ENCODE results near the gene PRKAB1.
"Not testable (repeated sequence)": the region's sequence is repeated elsewhere in the genome, so short reads cannot be mapped to it uniquely, and the experiment has no call there.

Gene PRKAB1

GRCh38 chr12:119684711-119685369 lies 16.9 kb downstream of the PRKAB1 start:
- DNase-seq (ENCODE audit: low spot score), result no peak

GRCh38 chr12:119685375-119685774 lies 17.4 kb downstream of the PRKAB1 start:
- DNase-seq (ENCODE audit: low spot score), result no peak

- no peak for DNase-seq (ENCODE audit: low spot score)
Observed at GRCh38 chr12:119686355-119686754, 18.4 kb downstream of the PRKAB1 start.

- DNase-seq (ENCODE audit: low spot score), result no peak
Observed at GRCh38 chr12:119686776-119687175, 18.8 kb downstream of the PRKAB1 start.

- DNase-seq (ENCODE audit: low spot score), result no peak
Observed at GRCh38 chr12:119687406-119687805, 19.5 kb downstream of the PRKAB1 start.

GRCh38 chr12:119687879-119688278 lies 19.9 kb downstream of the PRKAB1 start:
- DNase-seq (ENCODE audit: low spot score), result no peak

- DNase-seq (ENCODE audit: low spot score), result no peak
Observed at GRCh38 chr12:119689935-119690500, 22.1 kb downstream of the PRKAB1 start.

GRCh38 chr12:119691202-119691810 lies 23.4 kb downstream of the PRKAB1 start:
- DNase-seq (ENCODE audit: low spot score), result no peak

GRCh38 chr12:119692410-119692809 lies 24.5 kb downstream of the PRKAB1 start:
- DNase-seq (ENCODE audit: low spot score), result no peak

GRCh38 chr12:119692997-119693396 lies 25.1 kb downstream of the PRKAB1 start:
- DNase-seq (ENCODE audit: low spot score), result no peak

- DNase-seq (ENCODE audit: low spot score), result no peak
Observed at GRCh38 chr12:119693511-119693910, 25.6 kb downstream of the PRKAB1 start.

- DNase-seq (ENCODE audit: low spot score), result no peak
Observed at GRCh38 chr12:119694111-119694510, 26.2 kb downstream of the PRKAB1 start.

- DNase-seq (ENCODE audit: low spot score), result no peak
Observed at GRCh38 chr12:119695034-119695433, 27.1 kb downstream of the PRKAB1 start.

- no peak for DNase-seq (ENCODE audit: low spot score)
Observed at GRCh38 chr12:119696943-119697342, 29.0 kb downstream of the PRKAB1 start.

- DNase-seq (ENCODE audit: low spot score), result no peak
Observed at GRCh38 chr12:119699199-119699760, 31.3 kb downstream of the PRKAB1 start.

- no peak for DNase-seq (ENCODE audit: low spot score)
Observed at GRCh38 chr12:119700078-119700477, 32.1 kb downstream of the PRKAB1 start.

GRCh38 chr12:119704065-119704747 lies 36.3 kb downstream of the PRKAB1 start:
- DNase-seq (ENCODE audit: low spot score), result no peak

- no peak for DNase-seq (ENCODE audit: low spot score)
Observed at GRCh38 chr12:119705182-119705581, 37.2 kb downstream of the PRKAB1 start.

- not testable (repeated sequence) for DNase-seq (ENCODE audit: low spot score)
Observed at GRCh38 chr12:119706427-119706826, 38.5 kb downstream of the PRKAB1 start.

GRCh38 chr12:119710374-119710964 lies 42.5 kb downstream of the PRKAB1 start:
- no peak for DNase-seq (ENCODE audit: low spot score)

GRCh38 chr12:119710965-119711551 lies 43.1 kb downstream of the PRKAB1 start:
- no peak for DNase-seq (ENCODE audit: low spot score)

- no peak for DNase-seq (ENCODE audit: low spot score)
Observed at GRCh38 chr12:119711693-119712092, 43.8 kb downstream of the PRKAB1 start.

All from ecto neural progenitor cell (in vitro differentiated cells).